ENCODE data around the gene STIM1.

GRCh38 chr11:3942956-3943497 lies 87.6 kb downstream of the STIM1 start:
- TF ChIP-seq CTCF (IDR thresholded peaks at IDR 0.05) (no peak), POLR2AphosphoS5 (IDR thresholded peaks at IDR 0.05) (no peak)

Data from sigmoid colon (tissue), 4 donors.